SK-N-SH treated with all-trans-retinoic acid at 6 μM for 48 hours (cell line): ENCODE measurements around the gene TRIM40.

ENCODE experiments used
- ATAC-seq: fragments of 200-7000 bp; cut with Tn5 transposase; 3 replicates; pipeline ENCODE4 v1.9.1; 2020; ENCODE audit warnings: mild to moderate bottlenecking, moderate library complexity
- BACH2 ChIP-seq: fragments of 250-450 bp; sonication (Bioruptor Pico); IDR thresholded peaks from 2 replicates; pipeline ENCODE4 v1.9.0; 2021; ENCODE audit warnings: mild to moderate bottlenecking, borderline replicate concordance
- CSDC2 ChIP-seq: fragments of 250-450 bp; sonication (Bioruptor Pico); IDR thresholded peaks from 2 replicates; pipeline ENCODE4 v1.5.0; 2020; ENCODE audit warnings: mild to moderate bottlenecking, moderate library complexity
- CSRNP3 ChIP-seq: fragments of 250-450 bp; sonication (Bioruptor Pico); IDR thresholded peaks from 2 replicates; pipeline ENCODE4 v1.5.1; 2021; ENCODE audit warnings: mild to moderate bottlenecking, moderate library complexity
- ESRRG ChIP-seq: fragments of 250-450 bp; sonication (Bioruptor Pico); IDR thresholded peaks from 2 replicates; pipeline ENCODE4 v1.6.1; 2021; ENCODE audit warnings: mild to moderate bottlenecking
- GLIS3 ChIP-seq: fragments of 250-450 bp; sonication (Bioruptor Pico); IDR thresholded peaks from 2 replicates; pipeline ENCODE4 v1.5.0; 2020; ENCODE audit warnings: mild to moderate bottlenecking, moderate library complexity
- OSR1 ChIP-seq: fragments of 250-450 bp; sonication (Bioruptor Pico); IDR thresholded peaks from 2 replicates; pipeline ENCODE4 v1.8.0; 2022; ENCODE audit warnings: moderate library complexity, mild to moderate bottlenecking, inconsistent platforms
- PATZ1 ChIP-seq: fragments of 250-450 bp; sonication (Bioruptor Pico); IDR thresholded peaks from 2 replicates; pipeline ENCODE4 v1.8.0; 2020; ENCODE audit warnings: mild to moderate bottlenecking, moderate library complexity, borderline replicate concordance
- POU6F1 ChIP-seq: fragments of 250-450 bp; sonication (Bioruptor Pico); IDR thresholded peaks from 2 replicates; pipeline ENCODE4 v1.8.0; 2021; ENCODE audit warnings: low read depth, mild to moderate bottlenecking, moderate library complexity, borderline replicate concordance
- PPARA ChIP-seq: fragments of 250-450 bp; sonication (Bioruptor Pico); IDR thresholded peaks from 2 replicates; pipeline ENCODE4 v1.5.0; 2020; ENCODE audit warnings: mild to moderate bottlenecking, borderline replicate concordance
- RARB ChIP-seq: fragments of 250-450 bp; sonication (Bioruptor Pico); IDR thresholded peaks from 2 replicates; pipeline ENCODE4 v1.8.0; 2021; ENCODE audit warnings: mild to moderate bottlenecking, moderate library complexity
- SNAI2 ChIP-seq: fragments of 250-450 bp; sonication (Bioruptor Pico); IDR thresholded peaks from 2 replicates; pipeline ENCODE4 v1.5.0; 2020; ENCODE audit warnings: mild to moderate bottlenecking, moderate library complexity
- TCF4 ChIP-seq: fragments of 250-450 bp; sonication (Bioruptor Pico); IDR thresholded peaks from 2 replicates; pipeline ENCODE4 v1.8.0; 2021; ENCODE audit warnings: mild to moderate bottlenecking, moderate library complexity, borderline replicate concordance
- TOX ChIP-seq: fragments of 250-450 bp; sonication (Bioruptor Pico); IDR thresholded peaks from 2 replicates; pipeline ENCODE4 v1.8.0; 2021; ENCODE audit warnings: mild to moderate bottlenecking, moderate library complexity, borderline replicate concordance
- TSHZ2 ChIP-seq: fragments of 250-450 bp; sonication (Bioruptor Pico); IDR thresholded peaks from 2 replicates; pipeline ENCODE4 v1.5.0; 2020; ENCODE audit warnings: mild to moderate bottlenecking, moderate library complexity
- ZC3H10 ChIP-seq: fragments of 250-450 bp; sonication (Bioruptor Pico); IDR thresholded peaks from 2 replicates; pipeline ENCODE4 v1.5.1; 2021; ENCODE audit warnings: mild to moderate bottlenecking, moderate library complexity
- ZFP30 ChIP-seq: fragments of 450-650 bp; formaldehyde crosslinking; IDR thresholded peaks from 2 replicates; pipeline ENCODE4 v1.5.0; 2022; ENCODE audit warnings: mild to moderate bottlenecking, moderate library complexity
- ZNF565 ChIP-seq: fragments of 450-650 bp; formaldehyde crosslinking; conservative IDR thresholded peaks from 2 replicates; pipeline ENCODE4 v1.5.0; 2020; ENCODE audit warnings: low read depth, mild to moderate bottlenecking, moderate library complexity
- ZNF8 ChIP-seq: fragments of 450-650 bp; formaldehyde crosslinking; IDR thresholded peaks from 2 replicates; pipeline ENCODE4 v1.5.0; 2020; ENCODE audit warnings: mild to moderate bottlenecking, moderate library complexity

The TRIM40 gene

DNA sequence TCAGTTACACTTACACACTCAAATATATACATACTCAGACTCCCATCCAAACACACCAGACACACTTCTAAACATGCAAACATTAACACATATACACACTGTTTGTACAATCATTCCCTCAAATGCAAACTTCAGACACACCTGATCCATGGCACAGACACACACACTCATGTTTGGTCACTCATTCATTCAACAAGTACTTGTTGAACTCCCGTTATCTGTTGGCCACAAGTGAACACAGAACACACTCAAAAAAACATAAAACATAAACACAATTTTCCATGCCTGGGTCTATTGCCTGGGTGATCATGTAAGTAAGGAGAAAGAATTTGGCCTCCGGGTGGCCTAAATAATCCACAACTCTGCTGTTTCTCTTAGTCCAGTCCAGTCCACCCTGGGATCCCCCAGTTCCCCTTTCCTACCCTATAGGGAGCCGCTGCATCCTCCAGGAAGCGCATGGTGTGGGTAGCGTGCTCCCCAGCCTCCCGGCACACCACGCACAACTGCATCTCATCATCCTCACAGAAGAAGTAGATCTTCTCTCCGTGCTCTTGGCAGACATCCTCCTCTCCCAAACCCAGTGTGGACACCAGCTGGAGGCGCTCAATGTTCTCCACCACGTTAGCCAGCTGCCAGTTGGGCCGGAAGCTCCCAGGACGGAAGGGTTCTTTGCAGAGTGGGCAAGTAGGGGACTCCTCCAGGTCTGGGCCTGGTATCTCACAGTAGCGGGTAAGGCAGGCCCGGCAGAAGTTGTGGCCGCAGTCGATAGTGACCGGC, 24.3 kb downstream of the TRIM40 start (continued):
- TF ChIP-seq GLIS3: no peak
- no peak for TF ChIP-seq OSR1 (CRISPR knock-in tag)

DNA sequence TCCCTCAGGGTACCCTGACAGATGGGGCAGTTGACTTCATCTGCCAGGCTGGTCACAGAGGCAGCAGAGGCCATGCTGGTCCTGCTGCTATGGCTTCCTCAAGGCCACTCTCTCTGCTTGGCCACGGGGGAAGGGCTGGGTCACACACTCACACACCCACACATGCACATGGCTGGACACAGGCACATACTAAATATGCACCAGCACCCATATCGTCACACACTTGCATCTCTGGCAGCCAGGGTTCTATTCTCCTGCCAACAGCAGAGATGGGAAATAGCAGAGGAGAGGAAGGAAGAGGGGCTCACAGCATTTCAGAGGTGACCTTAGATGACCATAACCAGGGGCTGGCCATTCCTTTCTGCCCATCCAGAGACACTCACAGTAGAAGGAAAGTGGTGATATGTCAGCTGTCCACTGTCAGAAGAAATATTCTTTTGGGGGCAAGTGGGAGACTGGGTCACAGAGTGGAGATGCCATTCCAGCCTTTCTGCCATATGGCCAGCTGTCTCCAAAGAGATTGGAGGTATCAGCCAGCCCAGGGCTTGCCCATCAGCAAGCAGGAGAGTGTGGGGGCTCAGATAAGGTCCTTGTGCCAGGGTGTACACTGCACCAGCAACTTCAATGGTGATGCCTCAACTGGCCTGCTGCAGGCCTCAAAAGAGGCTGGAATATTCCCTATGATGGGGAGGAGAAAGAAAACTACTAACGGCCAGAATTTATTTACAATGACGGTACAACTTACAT, 25.0 kb downstream of the TRIM40 start, which contains the start of gene TRIM10:
Gene TRIM10, minus strand, starts transcription at position 427 of the 747 bp plus-strand sequence. Its CDS starts 353 bp downstream, at position 74.
- TF ChIP-seq TCF4 (no peak), ESRRG (CRISPR knock-in tag) (no peak), ZFP30 (no peak), CSDC2 (CRISPR knock-in tag) (no peak), ZNF8 (CRISPR knock-in tag) (no peak), GLIS3 (no peak), ZNF565 (CRISPR knock-in tag) (no peak), TOX (no peak)
- no peak for ATAC-seq

GRCh38 chr6:30162265-30163089, 26.5 kb downstream of the TRIM40 start:
- ATAC-seq: no peak
- no peak for TF ChIP-seq RARB (CRISPR knock-in tag)
- no peak for TF ChIP-seq TSHZ2
- TF ChIP-seq PATZ1 (CRISPR knock-in tag): no peak
- no peak for TF ChIP-seq ESRRG (CRISPR knock-in tag)
- TF ChIP-seq BACH2 (CRISPR knock-in tag): no peak
- no peak for TF ChIP-seq TOX
- TF ChIP-seq PPARA: no peak
- TF ChIP-seq ZC3H10: no peak
- TF ChIP-seq SNAI2: no peak
- no peak for TF ChIP-seq CSRNP3 (CRISPR knock-in tag)
- TF ChIP-seq TCF4: no peak
- no peak for TF ChIP-seq CSDC2 (CRISPR knock-in tag)
- TF ChIP-seq POU6F1: no peak
- TF ChIP-seq OSR1 (CRISPR knock-in tag): no peak
